Measurements from ENCODE around the gene SRSF1. TPM values are rescaled to one million over a fixed set of nuclear protein-coding genes. Genes with fewer than 3 reads are reported as not detected.

SRSF1 gene
- total RNA-seq, 1 donor from 2014 or later = 258 TPM

GRCh38 chr17:57956291-57957119 lies 50.5 kb downstream of the SRSF1 start:
- no peak for TF ChIP-seq CTCF (IDR thresholded peaks at IDR 0.05; ENCODE audit: unreplicated experiment)
- Mint-ChIP-seq H3K27ac (peak overlapping the region; percentile 77), H3K36me3 (no peaks in the 10 kb centered on the region), H3K4me3 (peak overlapping the region; percentile 67), H3K27me3 (ENCODE audit: low read depth) (no peaks in the 10 kb centered on the region), H3K4me1 (peaks cover 48% of the 10 kb centered on the region), H3K9me3 (no peaks in the 10 kb centered on the region)
- no peak for DNase-seq (ENCODE audit: low spot score in 2 of 2, unreplicated experiment in 2 of 2)

GRCh38 chr17:57955183-57955931 lies 51.7 kb downstream of the SRSF1 start, which contains the start of gene CUEDC1:
TSS of gene CUEDC1 (minus strand) at chr17:57955412. CDS start at chr17:57885564, 69,848 bp downstream.
- peak; percentile 66 to 84 for DNase-seq (ENCODE audit: low spot score in 2 of 2, unreplicated experiment in 2 of 2)
- peak within 1 kb of the TSS; percentile 85 for H3K27ac Mint-ChIP-seq
- no peaks in the 10 kb centered on the region for H3K9me3 Mint-ChIP-seq
- no peaks in the 10 kb centered on the region for H3K36me3 Mint-ChIP-seq
- TF ChIP-seq CTCF (IDR thresholded peaks at IDR 0.05; ENCODE audit: unreplicated experiment) = no peak
- no peaks in the 10 kb centered on the region for H3K27me3 Mint-ChIP-seq (ENCODE audit: low read depth)
- H3K4me1 Mint-ChIP-seq = peaks cover 56% of the 10 kb centered on the region
- peak within 1 kb of the TSS; percentile 70 for H3K4me3 Mint-ChIP-seq

DNA sequence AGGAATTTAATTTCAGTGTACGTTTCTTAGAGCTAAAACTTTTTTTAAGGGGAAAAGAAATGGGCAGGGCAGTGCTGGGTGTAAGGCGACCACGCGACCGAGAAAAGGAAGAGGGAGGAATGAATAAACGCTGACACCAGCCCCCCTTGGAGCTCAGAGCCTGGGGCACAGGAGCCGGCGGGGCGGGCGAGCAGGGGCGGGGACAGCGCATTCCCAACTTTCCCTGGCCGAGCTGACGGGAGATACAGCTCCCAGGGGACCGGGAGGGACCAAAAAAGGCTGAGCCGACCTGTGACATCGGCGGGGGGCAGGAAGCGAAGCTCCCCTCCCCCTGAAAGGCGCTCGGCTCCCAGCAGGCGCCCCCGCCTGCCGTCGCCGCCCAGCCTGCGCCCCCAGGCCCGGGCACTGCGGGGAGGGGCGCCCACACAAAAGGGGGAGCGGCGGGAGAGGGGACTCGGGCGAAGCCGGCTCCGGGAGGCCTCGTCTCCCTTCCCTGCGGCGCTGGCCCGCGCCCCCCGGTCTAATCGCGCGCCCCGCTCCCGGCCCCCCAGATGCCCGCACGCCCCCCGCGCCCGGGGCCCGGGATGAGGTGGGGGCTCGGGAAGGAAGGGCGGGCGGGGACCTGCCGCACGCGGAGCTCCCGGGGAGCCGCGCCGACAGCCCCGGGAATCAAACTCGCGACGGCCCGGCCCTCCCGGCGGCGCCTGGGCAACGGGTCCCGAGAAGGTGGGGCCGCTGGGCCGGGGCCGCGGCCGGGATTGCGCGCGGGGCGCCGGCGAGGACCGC lies 52.5 kb downstream of the SRSF1 start:
- no peaks in the 10 kb centered on the region for H3K27me3 Mint-ChIP-seq (ENCODE audit: low read depth)
- no peaks in the 10 kb centered on the region for H3K36me3 Mint-ChIP-seq
- H3K27ac Mint-ChIP-seq = peak overlapping the region; percentile 85
- H3K4me1 Mint-ChIP-seq = peaks cover 62% of the 10 kb centered on the region
- H3K4me3 Mint-ChIP-seq = peak overlapping the region; percentile 70
- no peaks in the 10 kb centered on the region for H3K9me3 Mint-ChIP-seq
- peak in 1 of 2 experiments; percentile 62 for DNase-seq (ENCODE audit: low spot score in 2 of 2, unreplicated experiment in 2 of 2)
- no peak for TF ChIP-seq CTCF (IDR thresholded peaks at IDR 0.05; ENCODE audit: unreplicated experiment)

GRCh38 chr17:57953705-57954396 lies 53.2 kb downstream of the SRSF1 start:
- DNase-seq (ENCODE audit: low spot score in 2 of 2, unreplicated experiment in 2 of 2) = no peak
- Mint-ChIP-seq H3K27ac (peak overlapping the region; percentile 85), H3K4me1 (peaks cover 68% of the 10 kb centered on the region), H3K27me3 (ENCODE audit: low read depth) (no peaks in the 10 kb centered on the region), H3K36me3 (no peaks in the 10 kb centered on the region), H3K9me3 (no peaks in the 10 kb centered on the region), H3K4me3 (peak overlapping the region; percentile 70)
- TF ChIP-seq CTCF (IDR thresholded peaks at IDR 0.05; ENCODE audit: unreplicated experiment) = no peak

Other genes with a start within 250 kb of the SRSF1 start
- gene MRPS23, start 157.2 kb downstream of the SRSF1 start, total RNA-seq = 39.9 to 44.5 TPM (median 42.1 TPM) in 3 replicates
- 37.0 to 38.7 TPM (median 37.8 TPM) in 3 replicates for gene CUEDC1, start 51.8 kb downstream of the SRSF1 start, total RNA-seq
- 80.6 to 84.9 TPM (median 82.5 TPM) in 3 replicates for gene VEZF1, start 19.0 kb downstream of the SRSF1 start, total RNA-seq
- 43.3 to 44.3 TPM (median 43.5 TPM) in 3 replicates for gene DYNLL2, start 76.2 kb upstream of the SRSF1 start, total RNA-seq
- not detected in 3 replicates for gene OR4D1, start 141.1 kb upstream of the SRSF1 start, total RNA-seq
- not detected in 3 replicates for gene OR4D2, start 159.7 kb upstream of the SRSF1 start, total RNA-seq
- not detected in 3 replicates for gene EPX, start 185.5 kb upstream of the SRSF1 start, total RNA-seq
- gene MKS1, start 212.0 kb upstream of the SRSF1 start, total RNA-seq = 31.5 to 35.8 TPM (median 32.9 TPM) in 3 replicates
- 0.16 to 0.29 TPM (median 0.27 TPM) in 3 replicates for gene LPO, start 231.3 kb upstream of the SRSF1 start, total RNA-seq

Measured in mesothelial cell of epicardium (in vitro differentiated cells).